GM18505 (cell line): Measurements from ENCODE around the gene FXR2.

Source experiments
- ATAC-seq: cut with Tn5 transposase; IDR thresholded peaks from one replicate; pipeline ENCODE4 v1.9.1; 2021; ENCODE audit not compliant: unreplicated experiment
- POLR2A ChIP-seq: IDR thresholded peaks from 4 replicates; pipeline ENCODE4 v1.6.1; 2011; ENCODE audit warnings: borderline replicate concordance; ENCODE audit not compliant: insufficient read depth, insufficient read length; ENCODE audit errors: extremely low read depth

The FXR2 gene

DNA sequence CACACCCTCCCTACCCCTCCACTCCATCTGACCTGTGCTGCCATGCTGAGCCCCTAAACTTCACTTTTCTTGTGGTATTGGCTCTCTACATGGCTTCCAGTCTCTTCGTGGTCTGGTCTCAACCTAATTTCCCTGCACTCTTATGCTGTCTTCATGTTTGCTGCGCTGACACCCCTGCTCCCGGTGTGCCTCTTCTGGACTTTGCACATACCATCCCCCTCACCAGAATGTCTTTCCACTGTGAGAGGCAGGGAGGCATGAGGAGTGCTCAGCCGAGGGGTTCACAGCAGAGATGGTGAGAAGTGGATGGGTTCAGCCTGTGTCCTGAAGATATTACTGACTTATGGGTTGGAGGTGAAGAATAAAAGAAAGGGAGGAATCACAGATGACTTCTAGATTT, 63.3 kb downstream of the FXR2 start:
- no peak for TF ChIP-seq POLR2A
- no peak for ATAC-seq

DNA sequence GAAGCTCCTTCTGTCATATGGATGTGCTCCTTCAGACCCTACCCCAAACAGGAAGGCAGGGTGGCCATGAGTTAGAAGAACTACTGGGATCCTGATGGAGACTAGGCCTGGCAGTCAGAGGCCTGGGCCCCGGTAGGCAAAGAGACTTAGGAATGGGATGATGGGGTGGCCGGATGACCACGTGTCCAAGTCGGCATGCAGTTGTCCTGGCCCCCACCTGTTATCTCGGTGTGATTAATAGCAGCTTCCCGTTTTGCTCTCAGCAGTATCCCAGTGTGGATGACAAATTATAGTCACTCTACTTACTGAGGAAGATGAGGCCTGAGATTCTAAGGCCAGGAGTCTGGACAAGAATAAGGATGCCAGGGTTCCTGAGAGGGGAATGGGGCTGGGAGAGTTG, 64.4 kb downstream of the FXR2 start:
- no peak for ATAC-seq

GRCh38 chr17:7549401-7550055, 65.2 kb downstream of the FXR2 start:
- ATAC-seq, result no peak
- no peak for TF ChIP-seq POLR2A

More for the DNA sequence above, 64.4 kb downstream of the FXR2 start:
- TF ChIP-seq POLR2A, result no peak

DNA sequence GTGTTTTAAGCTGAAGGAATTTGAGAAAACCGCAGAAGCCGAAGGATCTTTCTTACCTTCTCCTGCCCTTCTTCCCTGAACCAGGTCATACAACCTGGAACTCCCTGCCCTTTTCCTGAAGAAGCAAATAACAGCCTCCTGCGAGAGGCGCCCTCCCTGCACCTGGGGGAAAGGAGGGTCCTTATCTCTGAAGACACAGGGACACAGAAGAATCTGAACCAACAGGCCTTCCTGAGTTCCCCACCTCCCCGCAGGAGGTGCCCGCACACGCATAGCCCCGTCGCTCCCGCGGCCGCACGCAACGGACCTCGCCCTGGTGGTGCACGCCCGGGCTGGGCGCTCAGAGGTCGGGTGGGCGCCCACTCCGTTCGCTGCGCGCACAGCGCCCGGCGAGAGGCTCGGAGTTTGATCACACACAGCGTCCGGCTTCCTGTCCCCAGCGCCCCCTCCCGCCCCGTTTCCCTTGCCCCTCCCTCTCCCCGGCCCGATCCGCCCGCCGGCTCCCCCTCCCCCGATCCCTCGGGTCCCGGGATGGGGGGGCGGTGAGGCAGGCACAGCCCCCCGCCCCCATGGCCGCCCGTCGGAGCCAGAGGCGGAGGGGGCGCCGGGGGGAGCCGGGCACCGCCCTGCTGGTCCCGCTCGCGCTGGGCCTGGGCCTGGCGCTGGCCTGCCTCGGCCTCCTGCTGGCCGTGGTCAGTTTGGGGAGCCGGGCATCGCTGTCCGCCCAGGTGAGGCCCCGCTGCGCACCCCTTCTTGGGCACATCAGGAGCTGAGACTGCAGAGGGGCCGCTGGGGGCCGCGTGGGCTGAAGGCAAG, 65.9 kb downstream of the FXR2 start, which contains the start of gene TNFSF12:
Gene TNFSF12 (plus strand): TSS at position 474 of the 816 bp plus-strand sequence. CDS start 96 bp downstream, at position 570.
- ATAC-seq, result no peak
- TF ChIP-seq POLR2A, result peak; percentile 61

- no peak for ATAC-seq
- TF ChIP-seq POLR2A, result no peak
These were observed 69.8 kb downstream of the FXR2 start for GRCh38 chr17:7544911-7545310.
